HG03571 (cell line): Measurements from ENCODE around the gene PTGER4.
A peak's percentile ranks its signal among the peaks of the same experiment; 100 is the strongest.
"Not testable (repeated sequence)": the region's sequence is repeated elsewhere in the genome, so short reads cannot be mapped to it uniquely, and the experiment has no call there.

Experiments
- ATAC-seq: cut with Tn5 transposase; IDR thresholded peaks from one replicate; pipeline ENCODE4 v1.9.1; 2021; ENCODE audit not compliant: unreplicated experiment

PTGER4 gene

GRCh38 chr5:40688996-40689395 lies 9.3 kb downstream of the PTGER4 start:
- ATAC-seq = no peak

GRCh38 chr5:40689438-40689837 lies 9.7 kb downstream of the PTGER4 start:
- ATAC-seq = no peak

GRCh38 chr5:40690267-40690666 lies 10.6 kb downstream of the PTGER4 start:
- no peak for ATAC-seq

- ATAC-seq = no peak
Observed at GRCh38 chr5:40691894-40692293, 12.2 kb downstream of the PTGER4 start.

DNA sequence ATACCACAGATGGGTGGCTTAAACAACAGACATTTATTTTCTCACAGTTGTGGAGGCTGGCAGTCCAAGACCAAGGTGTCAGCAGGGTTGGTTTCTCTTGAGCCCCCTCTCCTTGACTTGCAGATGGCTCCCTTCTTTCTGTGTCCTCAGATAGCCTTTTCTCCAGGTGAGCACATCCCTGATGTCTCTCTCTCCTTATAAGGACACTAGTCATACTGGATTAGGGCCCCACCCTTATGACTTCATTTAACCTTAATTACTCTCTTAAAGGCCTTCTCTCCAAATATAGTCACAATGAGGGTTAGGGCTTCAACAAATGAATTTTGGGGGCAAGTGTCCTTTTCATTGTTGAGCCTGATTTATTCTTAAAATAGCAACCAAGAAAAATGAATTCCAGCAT lies 14.7 kb downstream of the PTGER4 start:
- no peak for ATAC-seq

GRCh38 chr5:40700116-40700782 lies 20.5 kb downstream of the PTGER4 start:
- no peak for ATAC-seq

DNA sequence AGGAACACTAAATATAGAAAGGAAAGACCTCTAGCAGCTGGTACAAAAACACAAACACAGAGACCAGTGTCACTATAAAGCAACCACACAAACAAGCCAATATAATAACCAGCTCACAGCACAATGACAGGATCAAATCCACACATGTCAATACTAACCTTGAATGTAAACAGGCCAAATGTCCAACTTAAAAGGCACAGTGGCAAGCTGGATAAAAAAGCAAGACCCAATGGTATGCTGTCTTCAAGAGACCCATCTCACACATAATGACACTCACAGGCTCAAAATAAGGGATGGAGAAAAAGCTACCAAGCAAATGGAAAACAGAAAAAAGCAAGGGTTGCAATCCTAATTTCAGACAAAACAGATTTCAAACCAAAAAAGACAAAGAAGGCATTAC lies 22.3 kb downstream of the PTGER4 start:
- not testable (repeated sequence) for ATAC-seq

GRCh38 chr5:40705484-40705883 lies 25.8 kb downstream of the PTGER4 start:
- not testable (repeated sequence) for ATAC-seq

DNA sequence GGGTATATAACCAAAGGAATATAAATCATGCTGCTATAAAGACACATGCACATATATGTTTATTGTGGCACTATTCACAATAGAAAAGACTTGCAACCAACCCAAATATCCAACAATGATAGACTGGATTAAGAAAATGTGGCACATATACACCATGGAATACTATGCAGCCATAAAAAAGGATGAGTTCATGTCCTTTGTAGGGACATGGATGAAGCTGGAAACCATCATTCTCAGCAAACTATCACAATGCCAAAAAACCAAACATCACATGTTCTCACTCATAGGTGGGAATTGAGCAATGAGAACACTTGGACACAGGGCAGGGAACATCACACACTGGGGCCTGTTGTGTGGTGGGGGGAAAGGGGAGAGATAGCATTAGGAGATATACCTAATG lies 30.9 kb downstream of the PTGER4 start:
- not testable (repeated sequence) for ATAC-seq

GRCh38 chr5:40714001-40714400 lies 34.3 kb downstream of the PTGER4 start:
- ATAC-seq = no peak

GRCh38 chr5:40716000-40716399 lies 36.3 kb downstream of the PTGER4 start:
- no peak for ATAC-seq

DNA sequence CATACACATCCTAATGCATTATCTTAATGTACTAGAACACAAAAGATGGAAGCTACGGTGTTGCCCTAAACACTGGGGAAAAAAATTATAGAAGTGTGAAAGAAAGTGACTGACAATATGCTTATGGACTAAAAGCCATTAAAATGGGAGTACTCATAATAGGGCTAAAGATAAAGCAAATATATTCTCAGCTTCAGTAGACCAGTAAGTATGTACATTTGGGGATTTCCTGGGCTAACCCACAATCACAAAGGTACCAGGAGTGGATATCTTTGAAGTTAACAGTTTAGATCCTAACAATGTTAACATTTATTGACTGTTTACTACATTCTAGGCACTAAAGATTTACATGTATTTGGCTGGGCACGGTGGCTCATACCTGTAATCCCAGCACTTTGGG lies 36.9 kb downstream of the PTGER4 start:
- ATAC-seq = no peak

- no peak for ATAC-seq
Observed at GRCh38 chr5:40717281-40717680, 37.6 kb downstream of the PTGER4 start.

GRCh38 chr5:40720069-40720468 lies 40.4 kb downstream of the PTGER4 start:
- ATAC-seq = no peak

- not testable (repeated sequence) for ATAC-seq
Observed at GRCh38 chr5:40722497-40722911, 42.8 kb downstream of the PTGER4 start.

DNA sequence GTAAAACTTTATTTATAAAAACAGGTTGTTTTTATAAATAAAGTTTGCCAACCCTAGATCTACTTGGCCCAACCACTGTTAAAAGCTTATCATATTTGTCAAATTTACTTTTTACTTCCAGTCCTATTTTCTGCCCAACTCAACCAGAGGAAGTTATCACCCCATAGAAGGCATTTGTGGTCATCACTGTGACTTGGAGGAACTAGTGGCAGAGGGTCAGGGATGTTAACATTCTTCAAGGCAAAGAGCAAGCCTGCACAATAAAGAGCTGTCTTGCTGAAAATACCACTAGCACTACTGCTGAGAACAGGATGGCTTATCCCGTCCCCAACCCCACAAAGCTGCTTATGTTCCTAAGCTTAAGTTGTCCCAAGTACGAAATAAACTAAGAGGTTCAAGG lies 53.7 kb downstream of the PTGER4 start:
- no peak for ATAC-seq

- ATAC-seq = no peak
Observed at GRCh38 chr5:40733879-40734563, 54.3 kb downstream of the PTGER4 start.

DNA sequence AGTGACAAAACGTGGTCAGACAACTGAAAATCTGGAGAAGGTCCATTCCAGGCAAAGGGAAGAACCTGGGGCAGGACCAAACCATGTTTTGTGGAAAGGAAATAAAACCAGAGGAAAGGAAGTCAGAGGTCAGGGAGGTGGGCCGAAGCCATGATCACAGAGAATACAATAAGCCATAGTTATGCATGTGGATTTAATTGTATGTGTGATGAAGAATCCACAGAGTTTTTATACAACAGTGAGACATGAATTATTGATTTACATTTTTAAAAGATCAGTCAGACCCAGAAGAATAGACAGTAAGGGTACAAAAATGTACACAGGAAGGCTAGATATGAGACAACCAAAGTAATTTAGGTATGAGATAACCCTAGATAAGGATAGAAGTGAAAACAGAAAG lies 55.3 kb downstream of the PTGER4 start:
- ATAC-seq = no peak

DNA sequence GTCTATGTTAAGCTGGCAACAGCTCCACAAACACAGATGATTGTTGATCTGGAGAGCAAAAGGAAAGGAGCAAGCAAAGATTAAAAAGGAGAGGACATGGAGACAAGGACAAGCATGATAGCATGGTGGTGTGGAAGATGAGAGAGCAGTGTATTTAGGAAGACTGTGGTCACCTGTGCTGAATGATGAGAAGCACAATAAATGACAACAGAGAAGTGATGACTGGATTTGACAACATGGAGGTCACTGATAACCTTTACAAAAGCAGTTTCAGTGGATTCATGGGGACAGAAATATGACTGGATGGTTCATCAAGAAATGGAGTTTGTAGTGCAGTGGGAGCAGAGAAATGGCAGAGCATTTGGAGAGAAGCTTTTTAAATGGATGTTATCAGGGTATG lies 55.9 kb downstream of the PTGER4 start:
- ATAC-seq = no peak

DNA sequence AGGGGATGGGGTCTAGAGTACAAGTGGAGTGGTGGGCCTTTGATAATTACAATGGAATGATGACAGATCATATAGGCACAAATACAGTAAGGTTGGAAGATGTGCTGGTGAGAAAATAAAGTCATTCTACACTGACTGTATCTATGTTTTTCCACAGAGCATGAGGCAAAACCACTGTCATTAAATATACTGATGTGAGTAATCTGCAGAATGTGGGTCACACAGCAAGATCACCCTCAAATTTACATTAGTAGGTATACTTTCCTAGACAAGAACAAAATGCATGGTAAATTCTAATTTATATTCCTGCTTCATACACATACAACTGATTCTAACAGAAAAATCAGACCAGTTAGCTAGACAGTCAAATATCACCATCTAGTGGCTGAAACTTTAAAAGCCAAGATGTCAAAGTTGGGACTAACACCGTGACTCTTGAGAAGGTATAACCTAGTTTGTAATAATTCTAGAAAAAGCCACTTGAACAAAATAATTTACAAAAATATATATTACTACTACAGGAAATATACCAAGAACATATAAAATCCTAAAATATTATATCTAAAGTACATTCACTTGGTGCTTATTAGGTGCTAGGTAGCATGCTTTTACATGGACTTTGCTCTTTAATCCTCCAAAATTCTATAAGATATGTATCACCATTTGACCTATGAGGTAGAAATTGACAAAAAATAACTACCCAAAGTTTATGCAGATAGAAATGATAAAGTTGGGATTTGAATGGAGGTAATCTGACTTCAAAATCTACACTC lies 56.6 kb downstream of the PTGER4 start:
- ATAC-seq = peak; percentile 61

GRCh38 chr5:40738502-40738901 lies 58.8 kb downstream of the PTGER4 start:
- ATAC-seq = no peak
